COLO668 (cell line): ENCODE results near the gene GPR35.
"Not testable (repeated sequence)": the region's sequence is repeated elsewhere in the genome, so short reads cannot be mapped to it uniquely, and the experiment has no call there.

Source experiments
- DNase-seq: peaks from one replicate; lab custom pipeline; 2025; ENCODE audit not compliant: unreplicated experiment; lab: John Stamatoyannopoulos, UW

Gene GPR35

GRCh38 chr2:240650254-240650965, 25.1 kb downstream of the GPR35 start:
- DNase-seq, result no peak

- DNase-seq, result no peak
These were observed 25.9 kb downstream of the GPR35 start for GRCh38 chr2:240651185-240651584.

GRCh38 chr2:240655931-240656886, 30.9 kb downstream of the GPR35 start:
- DNase-seq, result no peak

- not testable (repeated sequence) for DNase-seq
These were observed 34.6 kb downstream of the GPR35 start for GRCh38 chr2:240659883-240660282.

- DNase-seq, result no peak
These were observed 37.4 kb downstream of the GPR35 start for GRCh38 chr2:240662681-240663080.

GRCh38 chr2:240663546-240664190, 38.4 kb downstream of the GPR35 start:
- DNase-seq, result no peak

GRCh38 chr2:240664622-240665021, 39.3 kb downstream of the GPR35 start:
- no peak for DNase-seq

- DNase-seq, result no peak
These were observed 45.1 kb downstream of the GPR35 start for GRCh38 chr2:240670402-240670801.

GRCh38 chr2:240670950-240671349, 45.7 kb downstream of the GPR35 start:
- DNase-seq, result no peak

GRCh38 chr2:240672076-240672700, 46.9 kb downstream of the GPR35 start:
- DNase-seq, result no peak

- DNase-seq, result no peak
These were observed 47.5 kb downstream of the GPR35 start for GRCh38 chr2:240672701-240673190.

GRCh38 chr2:240674461-240675184, 49.3 kb downstream of the GPR35 start:
- DNase-seq, result not testable (repeated sequence)

GRCh38 chr2:240675345-240675744, 50.1 kb downstream of the GPR35 start:
- DNase-seq, result not testable (repeated sequence)

- DNase-seq, result not testable (repeated sequence)
These were observed 52.8 kb downstream of the GPR35 start for GRCh38 chr2:240678043-240678442.

- DNase-seq, result not testable (repeated sequence)
These were observed 53.6 kb downstream of the GPR35 start for GRCh38 chr2:240678909-240679308.

GRCh38 chr2:240680185-240680584, 54.9 kb downstream of the GPR35 start:
- not testable (repeated sequence) for DNase-seq
